GM23248 (cell line): ENCODE measurements around the gene FGGY.

Source experiments
- EZH2 ChIP-seq: fragments of 200-600 bp; sonication (generic); IDR thresholded peaks from 2 replicates; pipeline ENCODE4 v1.6.1; 2018; ENCODE audit warnings: antibody characterized with exemption, mild to moderate bottlenecking; ENCODE audit not compliant: insufficient read depth, poor library complexity, severe bottlenecking
- EZH2phosphoT487 ChIP-seq: fragments of 200-600 bp; sonication (generic); IDR thresholded peaks from 2 replicates; pipeline ENCODE4 v1.6.1; 2018; ENCODE audit warnings: antibody characterized with exemption, moderate library complexity, mild to moderate bottlenecking, low read depth; ENCODE audit not compliant: insufficient read depth

DNA sequence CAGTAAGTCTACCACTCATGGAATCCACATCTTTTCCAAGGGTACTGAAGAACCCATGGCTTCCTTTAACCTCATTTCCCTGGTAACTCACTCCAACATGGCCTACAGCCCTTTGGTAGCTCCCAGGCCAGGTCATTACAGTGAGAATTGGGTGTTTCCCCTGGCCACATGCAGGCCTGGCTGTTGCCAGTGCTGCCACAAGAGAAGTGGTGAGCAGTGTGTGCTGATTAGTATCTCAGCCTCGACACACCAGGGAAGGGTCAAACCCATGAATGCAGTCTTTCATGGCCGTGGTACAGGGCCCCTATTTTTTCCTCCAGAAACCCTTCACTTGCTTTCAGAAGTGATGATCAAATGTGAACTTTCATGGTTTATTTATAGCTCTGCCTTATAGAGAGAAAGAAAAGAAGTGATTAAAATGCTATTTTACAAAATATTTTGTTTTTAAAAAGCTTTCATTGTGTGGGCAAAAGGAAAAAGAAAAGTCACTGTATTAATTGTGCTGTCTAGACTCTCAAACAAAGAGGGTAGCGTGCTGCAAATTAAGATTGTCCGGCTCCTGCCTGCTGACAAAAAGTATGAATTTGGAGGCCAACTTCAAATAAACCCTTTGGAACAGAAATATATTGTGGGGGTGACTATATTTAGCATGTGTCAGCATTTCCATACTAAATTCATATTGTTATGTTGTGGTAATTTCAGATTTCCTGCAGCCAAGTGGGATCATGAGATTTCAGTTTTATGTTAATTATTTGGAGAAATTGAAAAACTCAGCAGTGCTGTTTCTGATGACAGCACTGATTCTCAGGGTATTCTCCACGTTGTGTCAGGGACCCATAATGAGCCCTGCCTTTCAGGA is 455.9 kb downstream of the FGGY start:
- TF ChIP-seq EZH2 (no peak), EZH2phosphoT487 (no peak)
